HG03342 (cell line): ENCODE data around the gene SMARCB1.

Source experiments
- ATAC-seq: cut with Tn5 transposase; IDR thresholded peaks from one replicate; pipeline ENCODE4 v1.9.1; 2021; ENCODE audit warnings: mild to moderate bottlenecking, moderate library complexity; ENCODE audit not compliant: unreplicated experiment

Gene SMARCB1

GRCh38 chr22:23760056-23760455 lies 26.7 kb upstream of the SMARCB1 start:
- ATAC-seq, result no peak

GRCh38 chr22:23762842-23763578 lies 23.8 kb upstream of the SMARCB1 start, which contains the start of gene C22orf15:
C22orf15 (plus strand) TSS chr22:23762990; CDS start chr22:23763307, 317 bp downstream.
- ATAC-seq, result no peak

- ATAC-seq, result no peak
Measured at GRCh38 chr22:23763579-23763945, 23.2 kb upstream of the SMARCB1 start.

GRCh38 chr22:23763954-23764353 lies 22.8 kb upstream of the SMARCB1 start:
- no peak for ATAC-seq

GRCh38 chr22:23764899-23765881 lies 21.6 kb upstream of the SMARCB1 start:
- no peak for ATAC-seq

GRCh38 chr22:23767303-23767672 lies 19.5 kb upstream of the SMARCB1 start:
- no peak for ATAC-seq

- ATAC-seq, result no peak
Measured at GRCh38 chr22:23767673-23768548, 18.9 kb upstream of the SMARCB1 start, which contains the start of gene CHCHD10. CHCHD10 (minus strand) TSS chr22:23767972; CDS start chr22:23767874, 98 bp downstream.

- ATAC-seq, result no peak
Measured at GRCh38 chr22:23769321-23769965, 17.3 kb upstream of the SMARCB1 start.

GRCh38 chr22:23772315-23772648 lies 14.5 kb upstream of the SMARCB1 start:
- ATAC-seq, result no peak

- no peak for ATAC-seq
Measured at GRCh38 chr22:23772649-23773473, 13.9 kb upstream of the SMARCB1 start, which contains the start of gene MMP11. MMP11 (plus strand) TSS chr22:23772849; CDS start chr22:23772871, 22 bp downstream.

- ATAC-seq, result no peak
Measured at GRCh38 chr22:23773483-23774113, 13.2 kb upstream of the SMARCB1 start.

- ATAC-seq, result no peak
Measured at GRCh38 chr22:23774114-23774921, 12.4 kb upstream of the SMARCB1 start.

GRCh38 chr22:23774922-23775436 lies 11.8 kb upstream of the SMARCB1 start:
- no peak for ATAC-seq

- no peak for ATAC-seq
Measured at GRCh38 chr22:23775779-23776375, 10.9 kb upstream of the SMARCB1 start.

GRCh38 chr22:23777776-23778576 lies 8.8 kb upstream of the SMARCB1 start:
- ATAC-seq, result no peak

- ATAC-seq, result no peak
Measured at GRCh38 chr22:23778577-23778900, 8.2 kb upstream of the SMARCB1 start.

GRCh38 chr22:23779083-23779482 lies 7.7 kb upstream of the SMARCB1 start:
- ATAC-seq, result no peak
